ENCODE data around the gene HUNK.

- no peak for TF ChIP-seq POLR2A (IDR thresholded peaks at IDR 0.05)
- TF ChIP-seq, protein P1, sequence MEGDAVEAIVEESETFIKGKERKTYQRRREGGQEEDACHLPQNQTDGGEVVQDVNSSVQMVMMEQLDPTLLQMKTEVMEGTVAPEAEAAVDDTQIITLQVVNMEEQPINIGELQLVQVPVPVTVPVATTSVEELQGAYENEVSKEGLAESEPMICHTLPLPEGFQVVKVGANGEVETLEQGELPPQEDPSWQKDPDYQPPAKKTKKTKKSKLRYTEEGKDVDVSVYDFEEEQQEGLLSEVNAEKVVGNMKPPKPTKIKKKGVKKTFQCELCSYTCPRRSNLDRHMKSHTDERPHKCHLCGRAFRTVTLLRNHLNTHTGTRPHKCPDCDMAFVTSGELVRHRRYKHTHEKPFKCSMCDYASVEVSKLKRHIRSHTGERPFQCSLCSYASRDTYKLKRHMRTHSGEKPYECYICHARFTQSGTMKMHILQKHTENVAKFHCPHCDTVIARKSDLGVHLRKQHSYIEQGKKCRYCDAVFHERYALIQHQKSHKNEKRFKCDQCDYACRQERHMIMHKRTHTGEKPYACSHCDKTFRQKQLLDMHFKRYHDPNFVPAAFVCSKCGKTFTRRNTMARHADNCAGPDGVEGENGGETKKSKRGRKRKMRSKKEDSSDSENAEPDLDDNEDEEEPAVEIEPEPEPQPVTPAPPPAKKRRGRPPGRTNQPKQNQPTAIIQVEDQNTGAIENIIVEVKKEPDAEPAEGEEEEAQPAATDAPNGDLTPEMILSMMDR (IDR thresholded peaks at IDR 0.05), result no peak
Observed at GRCh38 chr21:31973402-31973944, 100.7 kb downstream of the HUNK start.
